Liver (tissue), 9 donors: ENCODE results near the gene AFAP1. TPM values are rescaled to one million over a fixed set of nuclear protein-coding genes. Genes with fewer than 3 reads are reported as not detected.
A peak's percentile ranks its signal among the peaks of the same experiment; 100 is the strongest.

ENCODE experiments used
- DNase-seq: peaks from one replicate; pipeline ENCODE4 v3.0.0-alpha.2; 2017; ENCODE audit warnings: low spot score
- H3K27ac ChIP-seq, 2 donors: one replicate each; pipeline ENCODE4 v1.7.0; 2013; ENCODE audit warnings: inconsistent platforms in 2 of 2, low read length in 2 of 2, control low read depth in 1 of 2, low read depth in 1 of 2, mild to moderate bottlenecking in 1 of 2
- H3K27me3 ChIP-seq, 4 donors: one replicate each; pipeline versions ENCODE4 v1.6.1 to v1.7.0; 2013; ENCODE audit warnings: low read length in 3 of 4, inconsistent platforms in 1 of 4, mild to moderate bottlenecking in 1 of 4, moderate library complexity in 1 of 4; ENCODE audit not compliant: control insufficient read depth in 4 of 4, insufficient read depth in 4 of 4
- H3K36me3 ChIP-seq, 4 donors: one replicate each; pipeline versions ENCODE4 v1.6.1 to v1.7.0; 2013; ENCODE audit warnings: low read length in 3 of 4, mild to moderate bottlenecking in 3 of 4, low read depth in 1 of 4, moderate library complexity in 1 of 4; ENCODE audit not compliant: control insufficient read depth in 4 of 4, insufficient read depth in 3 of 4
- H3K4me1 ChIP-seq, 4 donors: one replicate each; pipeline versions ENCODE4 v1.6.1 to v1.7.0; 2013; ENCODE audit warnings: low read length in 3 of 4, mild to moderate bottlenecking in 3 of 4, moderate library complexity in 1 of 4; ENCODE audit not compliant: control insufficient read depth in 4 of 4, insufficient read depth in 4 of 4
- H3K4me3 ChIP-seq, 3 donors: one replicate each; pipeline versions ENCODE4 v1.6.1 to v1.7.0; 2013; ENCODE audit warnings: low read length in 3 of 3, control low read depth in 1 of 3, low read depth in 1 of 3, mild to moderate bottlenecking in 1 of 3
- H3K9ac ChIP-seq, 2 donors: one replicate each; pipeline ENCODE4 v1.7.0; 2013; ENCODE audit warnings: low read length in 2 of 2, mild to moderate bottlenecking in 2 of 2, moderate library complexity in 2 of 2, control low read depth in 1 of 2, low read depth in 1 of 2
- H3K9me3 ChIP-seq, 4 donors: one replicate each; pipeline versions ENCODE4 v1.6.1 to v1.7.0; 2013; ENCODE audit warnings: low read length in 3 of 4; ENCODE audit not compliant: control insufficient read depth in 4 of 4
- EGR1 ChIP-seq, 2 donors: IDR thresholded peaks; 2 replicates each; pipeline ENCODE4 v1.6.1; 2016 to 2018; ENCODE audit warnings: antibody characterized with exemption in 2 of 2, low read depth in 2 of 2
- FOXA1 ChIP-seq: IDR thresholded peaks from 2 replicates; pipeline ENCODE4 v1.6.1; 2016; ENCODE audit warnings: antibody characterized with exemption
- FOXA2 ChIP-seq: IDR thresholded peaks from 2 replicates; pipeline ENCODE4 v1.6.1; 2016; ENCODE audit warnings: antibody characterized with exemption
- GABPA ChIP-seq, 2 donors: IDR thresholded peaks in 1 of 2; conservative IDR thresholded peaks in 1 of 2; 2 replicates each; pipeline ENCODE4 v1.6.1; 2016; ENCODE audit warnings: antibody characterized with exemption in 2 of 2, mild to moderate bottlenecking in 1 of 2, moderate library complexity in 1 of 2
- HNF4A ChIP-seq, 2 donors: conservative IDR thresholded peaks; 2 replicates each; pipeline ENCODE4 v1.6.1; 2016; ENCODE audit warnings: antibody characterized with exemption in 2 of 2, mild to moderate bottlenecking in 2 of 2
- HNF4G ChIP-seq: IDR thresholded peaks from 2 replicates; pipeline ENCODE4 v1.6.1; 2016; ENCODE audit warnings: antibody characterized with exemption
- JUND ChIP-seq, 2 donors: IDR thresholded peaks; 2 replicates each; pipeline ENCODE4 v1.6.1; 2016; ENCODE audit warnings: antibody characterized with exemption in 2 of 2
- NR2F2 ChIP-seq: IDR thresholded peaks from 2 replicates; pipeline ENCODE4 v1.6.1; 2016; ENCODE audit warnings: antibody characterized with exemption
- RAD21 ChIP-seq, 2 donors: IDR thresholded peaks; 2 replicates each; pipeline ENCODE4 v1.6.1; 2016; ENCODE audit warnings: antibody characterized with exemption in 2 of 2, mild to moderate bottlenecking in 2 of 2
- RXRA ChIP-seq, 2 donors: IDR thresholded peaks; 2 replicates each; pipeline ENCODE4 v1.6.1; 2017 to 2018; ENCODE audit warnings: antibody characterized with exemption in 2 of 2, mild to moderate bottlenecking in 1 of 2
- SP1 ChIP-seq: IDR thresholded peaks from 2 replicates; pipeline ENCODE4 v1.6.1; 2018; ENCODE audit warnings: antibody characterized with exemption, mild to moderate bottlenecking
- TAF1 ChIP-seq: conservative IDR thresholded peaks from 2 replicates; pipeline ENCODE4 v1.6.1; 2016; ENCODE audit warnings: antibody characterized with exemption, mild to moderate bottlenecking
- YY1 ChIP-seq: IDR thresholded peaks from 2 replicates; pipeline ENCODE4 v1.6.1; 2016; ENCODE audit warnings: antibody characterized with exemption, mild to moderate bottlenecking
- WGBS: extraction: QIAGEN DNeasy Blood & Tissue Kit; methylation state at CpG from one replicate; pipeline ENCODE4 v1.1.7; 2013; 5-methylcytosine and 5-hydroxymethylcytosine counted together
- polyA plus RNA-seq, 2 donors: library from polyadenylated mRNA; stranded (reverse) in 1 of 2; unstranded in 1 of 2; fragments of 200-250 nt in 1 of 2; fragments of >200 nt in 1 of 2; fragmentation: Nextera tagmentation in 1 of 2; extraction: Ambion mirVana in 1 of 2; gene quantifications; one replicate each; pipeline versions ENCODE4 v1.2.1 to v1.2.3, GENCODE V29; 2013 to 2015
- total RNA-seq, 2 donors: library from RNA; depleted of rRNA; stranded (reverse); fragments of >200 nt; gene quantifications; one replicate each; pipeline ENCODE4 v1.2.3, GENCODE V29; 2014
- TF ChIP-seq, protein P1 (sequence below): fragments of 150-350 bp; IDR thresholded peaks from 2 replicates; pipeline ENCODE4 v1.5.1; 2017; ENCODE audit warnings: improper control_type of control experiment, low read depth, low read length; ENCODE audit not compliant: missing input control
- TF ChIP-seq, protein P2 (sequence below): IDR thresholded peaks from 2 replicates; pipeline ENCODE4 v1.6.1; 2016; ENCODE audit warnings: antibody characterized with exemption
- TF ChIP-seq, protein P3 (sequence below): IDR thresholded peaks from 2 replicates; pipeline ENCODE4 v1.6.1; 2016; ENCODE audit warnings: antibody characterized with exemption
- TF ChIP-seq, protein P4 (sequence below): IDR thresholded peaks from 2 replicates; pipeline ENCODE4 v1.6.1; 2016; ENCODE audit warnings: antibody characterized with exemption, mild to moderate bottlenecking
- TF ChIP-seq, protein P5 (sequence below): IDR thresholded peaks from 2 replicates; pipeline ENCODE4 v1.6.1; 2016; ENCODE audit warnings: antibody characterized with exemption
- donor health status: healthy.
- donor health status: healthy.
- donor health status: healthy.
- donor health status: healthy.
- donor health status: healthy.

The AFAP1 gene
- total and polyA plus RNA-seq, 4 donors: 0.40 to 3.2 (median 1.6) TPM

DNA sequence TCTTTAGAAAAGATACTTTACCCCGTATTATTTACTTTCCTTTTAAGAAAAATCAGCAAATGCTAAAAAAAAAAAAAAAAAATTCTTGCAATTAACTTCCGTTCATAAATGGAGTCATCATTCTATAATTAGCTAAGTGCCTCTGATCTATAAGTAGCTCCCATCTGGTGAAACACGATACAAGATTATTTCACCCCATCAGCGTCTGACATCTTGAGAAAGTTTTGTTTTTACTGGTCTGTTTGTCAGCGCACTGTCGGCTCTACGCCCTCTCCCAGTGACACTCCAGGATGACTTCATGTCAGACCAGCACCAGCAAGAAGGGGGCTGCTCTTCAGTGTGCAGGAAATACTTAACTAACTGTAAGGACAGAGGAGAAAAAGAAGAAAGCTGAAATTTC, 108.3 kb downstream of the AFAP1 start:
- H3K36me3 ChIP-seq: no peaks in the 10 kb centered on the region
- H3K4me1 ChIP-seq: no peaks in the 10 kb centered on the region
- DNase-seq: no peak
- no peak overlapping the region for H3K4me3 ChIP-seq
- no peak overlapping the region for H3K9ac ChIP-seq
- TF ChIP-seq, protein P1, sequence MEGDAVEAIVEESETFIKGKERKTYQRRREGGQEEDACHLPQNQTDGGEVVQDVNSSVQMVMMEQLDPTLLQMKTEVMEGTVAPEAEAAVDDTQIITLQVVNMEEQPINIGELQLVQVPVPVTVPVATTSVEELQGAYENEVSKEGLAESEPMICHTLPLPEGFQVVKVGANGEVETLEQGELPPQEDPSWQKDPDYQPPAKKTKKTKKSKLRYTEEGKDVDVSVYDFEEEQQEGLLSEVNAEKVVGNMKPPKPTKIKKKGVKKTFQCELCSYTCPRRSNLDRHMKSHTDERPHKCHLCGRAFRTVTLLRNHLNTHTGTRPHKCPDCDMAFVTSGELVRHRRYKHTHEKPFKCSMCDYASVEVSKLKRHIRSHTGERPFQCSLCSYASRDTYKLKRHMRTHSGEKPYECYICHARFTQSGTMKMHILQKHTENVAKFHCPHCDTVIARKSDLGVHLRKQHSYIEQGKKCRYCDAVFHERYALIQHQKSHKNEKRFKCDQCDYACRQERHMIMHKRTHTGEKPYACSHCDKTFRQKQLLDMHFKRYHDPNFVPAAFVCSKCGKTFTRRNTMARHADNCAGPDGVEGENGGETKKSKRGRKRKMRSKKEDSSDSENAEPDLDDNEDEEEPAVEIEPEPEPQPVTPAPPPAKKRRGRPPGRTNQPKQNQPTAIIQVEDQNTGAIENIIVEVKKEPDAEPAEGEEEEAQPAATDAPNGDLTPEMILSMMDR: no peak
- TF ChIP-seq FOXA1: no peak
- no peak for TF ChIP-seq RAD21 (IDR thresholded peaks at IDR 0.05)
- no peak for TF ChIP-seq HNF4G
- TF ChIP-seq JUND (IDR thresholded peaks at IDR 0.05): no peak
- no peak for TF ChIP-seq RXRA (IDR thresholded peaks at IDR 0.05)
- no peak for TF ChIP-seq SP1
- TF ChIP-seq HNF4A (conservative IDR thresholded peaks at IDR 0.05): no peak
- TF ChIP-seq, protein P2, sequence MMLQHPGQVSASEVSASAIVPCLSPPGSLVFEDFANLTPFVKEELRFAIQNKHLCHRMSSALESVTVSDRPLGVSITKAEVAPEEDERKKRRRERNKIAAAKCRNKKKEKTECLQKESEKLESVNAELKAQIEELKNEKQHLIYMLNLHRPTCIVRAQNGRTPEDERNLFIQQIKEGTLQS: no peak
- no peak for TF ChIP-seq EGR1 (IDR thresholded peaks at IDR 0.05; ENCODE audit: low read depth in 2 of 2)
- no peak for TF ChIP-seq YY1
- TF ChIP-seq, protein P3, sequence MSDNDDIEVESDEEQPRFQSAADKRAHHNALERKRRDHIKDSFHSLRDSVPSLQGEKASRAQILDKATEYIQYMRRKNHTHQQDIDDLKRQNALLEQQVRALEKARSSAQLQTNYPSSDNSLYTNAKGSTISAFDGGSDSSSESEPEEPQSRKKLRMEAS: no peak
- TF ChIP-seq TAF1: no peak
- TF ChIP-seq, protein P4, sequence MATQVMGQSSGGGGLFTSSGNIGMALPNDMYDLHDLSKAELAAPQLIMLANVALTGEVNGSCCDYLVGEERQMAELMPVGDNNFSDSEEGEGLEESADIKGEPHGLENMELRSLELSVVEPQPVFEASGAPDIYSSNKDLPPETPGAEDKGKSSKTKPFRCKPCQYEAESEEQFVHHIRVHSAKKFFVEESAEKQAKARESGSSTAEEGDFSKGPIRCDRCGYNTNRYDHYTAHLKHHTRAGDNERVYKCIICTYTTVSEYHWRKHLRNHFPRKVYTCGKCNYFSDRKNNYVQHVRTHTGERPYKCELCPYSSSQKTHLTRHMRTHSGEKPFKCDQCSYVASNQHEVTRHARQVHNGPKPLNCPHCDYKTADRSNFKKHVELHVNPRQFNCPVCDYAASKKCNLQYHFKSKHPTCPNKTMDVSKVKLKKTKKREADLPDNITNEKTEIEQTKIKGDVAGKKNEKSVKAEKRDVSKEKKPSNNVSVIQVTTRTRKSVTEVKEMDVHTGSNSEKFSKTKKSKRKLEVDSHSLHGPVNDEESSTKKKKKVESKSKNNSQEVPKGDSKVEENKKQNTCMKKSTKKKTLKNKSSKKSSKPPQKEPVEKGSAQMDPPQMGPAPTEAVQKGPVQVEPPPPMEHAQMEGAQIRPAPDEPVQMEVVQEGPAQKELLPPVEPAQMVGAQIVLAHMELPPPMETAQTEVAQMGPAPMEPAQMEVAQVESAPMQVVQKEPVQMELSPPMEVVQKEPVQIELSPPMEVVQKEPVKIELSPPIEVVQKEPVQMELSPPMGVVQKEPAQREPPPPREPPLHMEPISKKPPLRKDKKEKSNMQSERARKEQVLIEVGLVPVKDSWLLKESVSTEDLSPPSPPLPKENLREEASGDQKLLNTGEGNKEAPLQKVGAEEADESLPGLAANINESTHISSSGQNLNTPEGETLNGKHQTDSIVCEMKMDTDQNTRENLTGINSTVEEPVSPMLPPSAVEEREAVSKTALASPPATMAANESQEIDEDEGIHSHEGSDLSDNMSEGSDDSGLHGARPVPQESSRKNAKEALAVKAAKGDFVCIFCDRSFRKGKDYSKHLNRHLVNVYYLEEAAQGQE: no peak
- TF ChIP-seq FOXA2: no peak
- TF ChIP-seq, protein P5, sequence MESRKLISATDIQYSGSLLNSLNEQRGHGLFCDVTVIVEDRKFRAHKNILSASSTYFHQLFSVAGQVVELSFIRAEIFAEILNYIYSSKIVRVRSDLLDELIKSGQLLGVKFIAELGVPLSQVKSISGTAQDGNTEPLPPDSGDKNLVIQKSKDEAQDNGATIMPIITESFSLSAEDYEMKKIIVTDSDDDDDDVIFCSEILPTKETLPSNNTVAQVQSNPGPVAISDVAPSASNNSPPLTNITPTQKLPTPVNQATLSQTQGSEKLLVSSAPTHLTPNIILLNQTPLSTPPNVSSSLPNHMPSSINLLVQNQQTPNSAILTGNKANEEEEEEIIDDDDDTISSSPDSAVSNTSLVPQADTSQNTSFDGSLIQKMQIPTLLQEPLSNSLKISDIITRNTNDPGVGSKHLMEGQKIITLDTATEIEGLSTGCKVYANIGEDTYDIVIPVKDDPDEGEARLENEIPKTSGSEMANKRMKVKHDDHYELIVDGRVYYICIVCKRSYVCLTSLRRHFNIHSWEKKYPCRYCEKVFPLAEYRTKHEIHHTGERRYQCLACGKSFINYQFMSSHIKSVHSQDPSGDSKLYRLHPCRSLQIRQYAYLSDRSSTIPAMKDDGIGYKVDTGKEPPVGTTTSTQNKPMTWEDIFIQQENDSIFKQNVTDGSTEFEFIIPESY: no peak
- TF ChIP-seq GABPA (IDR thresholded peaks at IDR 0.05 in 1 of 2, conservative IDR thresholded peaks at IDR 0.05 in 1 of 2): no peak
- TF ChIP-seq NR2F2: no peak
- H3K9me3 ChIP-seq: no peaks in the 10 kb centered on the region
- H3K27ac ChIP-seq: peak overlapping the region in 1 of 2 donors; percentile 69
- WGBS: 77% methylated on average over 7 of the region's 7 CpGs
- H3K27me3 ChIP-seq: no peaks in the 10 kb centered on the region

DNA sequence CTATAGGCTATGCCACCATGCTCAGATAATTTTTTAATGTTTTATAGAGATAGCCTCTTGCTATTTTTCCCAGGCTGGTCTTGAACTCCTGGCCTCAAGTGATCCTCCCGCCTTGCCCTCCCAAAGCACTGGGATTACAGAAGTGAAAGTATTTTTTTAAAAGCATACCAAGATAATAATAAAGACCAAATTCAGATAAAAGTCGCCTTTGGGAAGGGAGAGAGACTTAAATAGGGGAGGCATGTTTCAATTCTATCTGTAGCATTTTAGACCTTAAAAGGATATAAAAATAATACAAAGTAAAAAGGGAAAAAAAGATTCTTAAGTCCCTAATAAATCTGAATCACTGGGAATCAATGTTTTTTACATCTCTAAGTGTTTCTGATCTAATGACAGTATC, 108.9 kb downstream of the AFAP1 start:
- Histone ChIP-seq H3K27me3 (no peaks in the 10 kb centered on the region), H3K36me3 (no peaks in the 10 kb centered on the region), H3K4me3 (no peak overlapping the region), H3K27ac (peak overlapping the region in 1 of 2 donors; percentile 44), H3K9me3 (no peaks in the 10 kb centered on the region), H3K9ac (no peak overlapping the region), H3K4me1 (no peaks in the 10 kb centered on the region)
- DNase-seq: no peak
- WGBS: 83% methylated on average over 2 of the region's 2 CpGs
- no peak for TF ChIP-seq GABPA (IDR thresholded peaks at IDR 0.05 in 1 of 2, conservative IDR thresholded peaks at IDR 0.05 in 1 of 2)
- TF ChIP-seq JUND (IDR thresholded peaks at IDR 0.05): no peak
- TF ChIP-seq, protein P2: no peak
- no peak for TF ChIP-seq RAD21 (IDR thresholded peaks at IDR 0.05)
- TF ChIP-seq, protein P5: no peak
- TF ChIP-seq, protein P4: no peak
- TF ChIP-seq FOXA2: no peak
- no peak for TF ChIP-seq HNF4A (conservative IDR thresholded peaks at IDR 0.05)
- no peak for TF ChIP-seq HNF4G
- TF ChIP-seq YY1: no peak
- TF ChIP-seq TAF1: no peak
- TF ChIP-seq FOXA1: no peak
